BJ (cell line): ENCODE data around the gene AURKB. TPM values are rescaled to one million over a fixed set of nuclear protein-coding genes. Genes with fewer than 3 reads are reported as not detected.
A peak's percentile ranks its signal among the peaks of the same experiment; 100 is the strongest.

Experiments
- CTCF ChIA-PET: fragments of 350-600 bp; formaldehyde crosslinking; extraction: SDS; loops from one replicate; lab custom pipeline; 2021; ENCODE audit warnings: antibody characterized with exemption, inconsistent platforms; lab: Yijun Ruan, JAX
- POLR2A ChIA-PET: fragments of 300-600 bp; sonication (Branson Sonifier 250); formaldehyde crosslinking; extraction: SDS; loops from one replicate; lab custom pipeline; 2021; ENCODE audit warnings: antibody characterized with exemption; lab: Charles Lee
- DNase-seq: peaks from one replicate; pipeline ENCODE4 v3.0.0-alpha.2; 2011; ENCODE audit warnings: low read depth
- H3K27me3 ChIP-seq: 2 replicates; pipeline ENCODE4 v1.6.0; 2011; ENCODE audit warnings: low read length; ENCODE audit not compliant: control insufficient read depth, insufficient read depth
- H3K36me3 ChIP-seq: 2 replicates; pipeline ENCODE4 v1.5.1; 2011; ENCODE audit warnings: low read length; ENCODE audit not compliant: control insufficient read depth, insufficient read depth
- H3K4me3 ChIP-seq: 2 replicates; pipeline ENCODE4 v1.5.1; 2011; ENCODE audit warnings: low read depth, mild to moderate bottlenecking, control low read depth, low read length
- CTCF ChIP-seq: IDR thresholded peaks from 2 replicates; pipeline ENCODE4 v1.5.1; 2011; ENCODE audit warnings: low read depth, mild to moderate bottlenecking, control low read depth, inconsistent platforms, low read length, moderate library complexity; ENCODE audit not compliant: insufficient read depth
- polyA plus RNA-seq: library from polyadenylated mRNA; depleted of rRNA; stranded (reverse); fragments of >200 nt; gene quantifications from 2 replicates; pipeline ENCODE4 v1.2.3, GENCODE V29; 2011

The AURKB gene
- polyA plus RNA-seq, 1 experiment, result 26.1 TPM

GRCh38 chr17:8163978-8164814, 46.2 kb downstream of the AURKB start:
- Histone ChIP-seq H3K36me3 (peaks cover 11% of the 10 kb centered on the region), H3K4me3 (no peak overlapping the region), H3K27me3 (no peaks in the 10 kb centered on the region)
- TF ChIP-seq CTCF, result no peak
- no peak for DNase-seq
- ChIA-PET CTCF (interaction anchor here (0.7 to 1.1 kb wide), 4 partner anchors 10 to 45 kb away, joined by 3 to 6 read pairs (median 3); partner anchors contain the start of genes ALOXE3 and TMEM107), POLR2A (interaction anchor here (0.7 kb wide), 1 partner anchor 9 kb away, joined by 10 read pairs; no protein-coding TSS in a partner anchor)

- DNase-seq, result no peak
- CTCF ChIA-PET, result interaction anchor here (0.7 to 1.1 kb wide), 4 partner anchors 9 to 45 kb away, joined by 3 to 6 read pairs (median 3); partner anchors contain the start of gene ALOXE3
These were observed 47.1 kb downstream of the AURKB start for GRCh38 chr17:8162997-8163977.

GRCh38 chr17:8162233-8162996, 48.0 kb downstream of the AURKB start, which contains the start of gene VAMP2:
Gene VAMP2 (minus strand): TSS chr17:8162948. CDS start chr17:8162879, 69 bp downstream.
- Histone ChIP-seq H3K4me3 (peak within 1 kb of the TSS; percentile 100), H3K27me3 (no peaks in the 10 kb centered on the region), H3K36me3 (peaks cover 12% of the 10 kb centered on the region)
- POLR2A ChIA-PET, result no interaction called here
- CTCF ChIA-PET, result interaction anchor here (0.7 to 1.2 kb wide), 2 partner anchors 11 to 62 kb away, joined by 3 read pairs; no protein-coding TSS in a partner anchor
- no peak for DNase-seq
- TF ChIP-seq CTCF, result 0 out of 2 replicates have a peak, but pooled peaks have one; percentile 1

More at GRCh38 chr17:8162997-8163977, 47.1 kb downstream of the AURKB start:
- TF ChIP-seq CTCF, result no peak
- Histone ChIP-seq H3K27me3 (no peaks in the 10 kb centered on the region), H3K4me3 (peak overlapping the region; percentile 100), H3K36me3 (peaks cover 12% of the 10 kb centered on the region)
- POLR2A ChIA-PET, result interaction anchor here (0.7 kb wide), 1 partner anchor 10 kb away, joined by 10 read pairs; no protein-coding TSS in a partner anchor

DNA sequence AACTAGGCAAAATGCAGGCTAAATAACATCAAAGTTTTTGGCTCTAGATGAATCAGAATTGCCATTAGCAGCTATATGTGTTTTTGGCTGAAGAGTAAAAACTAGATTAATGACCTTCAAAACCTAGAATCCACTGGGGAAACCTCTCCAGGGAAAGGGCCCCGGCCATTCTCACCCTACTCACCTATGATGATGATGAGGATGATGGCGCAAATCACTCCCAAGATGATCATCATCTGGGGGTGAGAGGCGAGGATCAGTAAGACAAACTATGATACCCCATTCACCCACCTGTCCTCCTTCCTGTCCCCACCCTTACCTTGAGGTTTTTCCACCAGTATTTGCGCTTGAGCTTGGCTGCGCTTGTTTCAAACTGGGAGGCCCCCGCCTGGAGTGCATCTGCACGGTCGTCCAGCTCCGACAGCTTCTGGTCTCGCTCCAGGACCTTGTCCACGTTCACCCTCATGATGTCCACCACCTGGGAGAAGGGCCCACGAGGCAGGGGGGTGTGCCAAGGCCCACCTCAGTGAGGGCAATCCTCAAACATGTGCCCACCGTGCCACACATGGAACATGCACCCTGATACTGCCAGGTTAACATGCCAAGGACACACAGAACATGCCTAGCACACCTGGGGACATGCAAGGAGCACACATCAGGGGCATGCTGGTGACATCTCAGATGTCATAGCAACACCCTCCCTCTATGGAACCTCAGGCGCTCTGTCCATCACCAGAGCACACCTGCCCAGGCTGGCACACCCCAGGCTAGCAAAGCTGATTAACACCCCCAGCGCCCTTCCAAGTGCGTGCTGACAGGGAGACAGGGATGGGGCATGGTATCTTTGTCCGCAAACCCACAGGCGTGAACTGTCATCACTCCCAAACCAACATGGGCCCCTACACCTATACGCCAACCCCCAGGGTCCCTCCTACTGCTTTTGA, 48.8 kb downstream of the AURKB start:
- POLR2A ChIA-PET, result no interaction called here
- Histone ChIP-seq H3K4me3 (peak overlapping the region; percentile 100), H3K36me3 (peaks cover 12% of the 10 kb centered on the region), H3K27me3 (no peaks in the 10 kb centered on the region)
- DNase-seq, result no peak
- CTCF ChIA-PET, result interaction anchor here (0.5 to 4.7 kb wide), 6 partner anchors 11 to 62 kb away, joined by 3 to 31 read pairs (median 4); no protein-coding TSS in a partner anchor
- no peak for TF ChIP-seq CTCF
